Caco-2 (cell line): Measurements from ENCODE around the gene OSR1. TPM values are rescaled to one million over a fixed set of nuclear protein-coding genes. Genes with fewer than 3 reads are reported as not detected.

Experiments used
- BruUV-seq: library from RNA; stranded (reverse); fragments of 400-500 nt; replicated peaks from 2 replicates; lab custom pipeline; 2021; lab: Mats Ljungman, UMichigan
- CTCF ChIA-PET: fragments of 300-600 bp; sonication (Branson Sonifier 250); formaldehyde crosslinking; loops from one replicate; lab custom pipeline; 2022; ENCODE audit warnings: antibody characterized with exemption; lab: Charles Lee
- POLR2A ChIA-PET: fragments of 300-600 bp; sonication (Branson Sonifier 250); formaldehyde crosslinking; loops from one replicate; lab custom pipeline; 2022; ENCODE audit warnings: antibody characterized with exemption; lab: Charles Lee
- DNase-seq, 2 experiments: peaks; one replicate each; pipeline versions ENCODE4 v3.0.0 to v3.0.0-alpha.2; 2020 to 2022
- H3K27me3 ChIP-seq: replicated peaks from 2 replicates; pipeline ENCODE4 v1.6.0; 2011; ENCODE audit warnings: low read length; ENCODE audit not compliant: control insufficient read depth, insufficient read depth
- H3K36me3 ChIP-seq: 2 replicates; pipeline ENCODE4 v1.5.1; 2011; ENCODE audit warnings: low read length; ENCODE audit not compliant: control insufficient read depth, insufficient read depth
- H3K4me1 ChIP-seq: fragments of 250-450 bp; sonication (Bioruptor Pico); 2 replicates; pipeline ENCODE4 v1.5.1; 2020; ENCODE audit warnings: mild to moderate bottlenecking
- H3K4me3 ChIP-seq: 2 replicates; pipeline ENCODE4 v1.5.1; 2011; ENCODE audit warnings: low read depth, mild to moderate bottlenecking, control low read depth, low read length
- H3K9me3 ChIP-seq: fragments of 250-450 bp; sonication (Bioruptor Pico); 2 replicates; pipeline ENCODE4 v1.5.1; 2020; ENCODE audit warnings: mild to moderate bottlenecking, moderate library complexity
- H3K27ac Mint-ChIP-seq: one replicate; pipeline ENCODE4 v1.8.0; 2022; ENCODE audit warnings: mixed read lengths; ENCODE audit not compliant: unreplicated experiment
- H3K27me3 Mint-ChIP-seq: one replicate; pipeline ENCODE4 v1.8.0; 2022; ENCODE audit warnings: mixed read lengths; ENCODE audit not compliant: insufficient read depth, unreplicated experiment
- H3K36me3 Mint-ChIP-seq: one replicate; pipeline ENCODE4 v1.8.0; 2022; ENCODE audit warnings: mild to moderate bottlenecking, mixed read lengths; ENCODE audit not compliant: insufficient read depth, unreplicated experiment
- H3K4me1 Mint-ChIP-seq: one replicate; pipeline ENCODE4 v1.8.0; 2022; ENCODE audit warnings: low read depth, mixed read lengths; ENCODE audit not compliant: unreplicated experiment
- H3K4me3 Mint-ChIP-seq: one replicate; pipeline ENCODE4 v1.8.0; 2022; ENCODE audit warnings: mild to moderate bottlenecking, moderate library complexity, mixed read lengths; ENCODE audit not compliant: unreplicated experiment
- H3K9me3 Mint-ChIP-seq: one replicate; pipeline ENCODE4 v1.8.0; 2022; ENCODE audit warnings: mixed read lengths; ENCODE audit not compliant: unreplicated experiment
- intact Hi-C: fragments of 100-400 bp; cut with micrococcal nuclease; formaldehyde crosslinking; loops from one replicate; pipeline ENCODE4 v1.10.0; 2022; ENCODE audit not compliant: unreplicated experiment
- total RNA-seq: library from RNA; stranded (reverse); gene quantifications from 2 replicates; pipeline ENCODE4 v1.2.3, GENCODE V29; 2022
- TF ChIP-seq, protein P1 (sequence below), 2 experiments: fragments of 200-600 bp in 1 of 2; IDR thresholded peaks; 1 replicate in 1 of 2; 2 replicates in 1 of 2; pipeline versions ENCODE4 v1.5.1 to v1.8.0; 2011 to 2022; ENCODE audit warnings: antibody characterized with exemption in 1 of 2, control low read depth in 1 of 2, inconsistent platforms in 1 of 2, low read depth in 1 of 2, low read length in 1 of 2, mild to moderate bottlenecking in 1 of 2, moderate library complexity in 1 of 2; ENCODE audit not compliant: insufficient read depth in 1 of 2, severe bottlenecking in 1 of 2, unreplicated experiment in 1 of 2

The OSR1 gene
- total RNA-seq, 1 experiment from 2014 or later, result 3.2 TPM

DNA sequence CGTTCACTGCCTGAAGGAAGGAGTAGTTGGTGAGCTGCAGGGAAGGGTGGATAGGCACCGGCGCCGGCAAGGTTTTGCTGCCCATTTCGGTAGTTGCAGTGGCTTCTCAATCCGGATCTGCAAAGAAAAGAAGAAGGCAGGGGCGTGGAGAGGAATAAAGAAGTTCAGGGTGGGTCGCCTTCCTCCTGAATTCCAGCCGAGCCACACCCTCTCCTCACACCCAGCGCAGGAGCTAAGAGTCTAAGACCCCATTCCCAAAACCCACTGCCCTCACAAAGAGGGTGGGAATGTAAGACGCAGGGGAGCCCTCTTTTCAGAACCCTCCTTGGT, 4.7 kb downstream of the OSR1 start:
- H3K4me3 Mint-ChIP-seq, result no peak overlapping the region
- Histone ChIP-seq H3K27me3 (no peaks in the 10 kb centered on the region), H3K36me3 (no peaks in the 10 kb centered on the region), H3K4me3 (no peak overlapping the region), H3K9me3 (no peaks in the 10 kb centered on the region), H3K4me1 (no peaks in the 10 kb centered on the region)
- no TSS peak for BruUV-seq
- H3K27ac Mint-ChIP-seq, result no peak overlapping the region
- ChIA-PET POLR2A (no interaction called here), CTCF (no interaction called here)
- intact Hi-C loops, result no loop called here
- no peaks in the 10 kb centered on the region for H3K36me3 Mint-ChIP-seq
- no peaks in the 10 kb centered on the region for H3K4me1 Mint-ChIP-seq
- no peaks in the 10 kb centered on the region for H3K9me3 Mint-ChIP-seq
- TF ChIP-seq, protein P1, sequence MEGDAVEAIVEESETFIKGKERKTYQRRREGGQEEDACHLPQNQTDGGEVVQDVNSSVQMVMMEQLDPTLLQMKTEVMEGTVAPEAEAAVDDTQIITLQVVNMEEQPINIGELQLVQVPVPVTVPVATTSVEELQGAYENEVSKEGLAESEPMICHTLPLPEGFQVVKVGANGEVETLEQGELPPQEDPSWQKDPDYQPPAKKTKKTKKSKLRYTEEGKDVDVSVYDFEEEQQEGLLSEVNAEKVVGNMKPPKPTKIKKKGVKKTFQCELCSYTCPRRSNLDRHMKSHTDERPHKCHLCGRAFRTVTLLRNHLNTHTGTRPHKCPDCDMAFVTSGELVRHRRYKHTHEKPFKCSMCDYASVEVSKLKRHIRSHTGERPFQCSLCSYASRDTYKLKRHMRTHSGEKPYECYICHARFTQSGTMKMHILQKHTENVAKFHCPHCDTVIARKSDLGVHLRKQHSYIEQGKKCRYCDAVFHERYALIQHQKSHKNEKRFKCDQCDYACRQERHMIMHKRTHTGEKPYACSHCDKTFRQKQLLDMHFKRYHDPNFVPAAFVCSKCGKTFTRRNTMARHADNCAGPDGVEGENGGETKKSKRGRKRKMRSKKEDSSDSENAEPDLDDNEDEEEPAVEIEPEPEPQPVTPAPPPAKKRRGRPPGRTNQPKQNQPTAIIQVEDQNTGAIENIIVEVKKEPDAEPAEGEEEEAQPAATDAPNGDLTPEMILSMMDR (IDR thresholded peaks at IDR 0.05; ENCODE audit: insufficient read depth in 1 of 2, low read depth in 1 of 2, low read length in 1 of 2, severe bottlenecking in 1 of 2, unreplicated experiment in 1 of 2), result no peak
- no peaks in the 10 kb centered on the region for H3K27me3 Mint-ChIP-seq
- no peak for DNase-seq

DNA sequence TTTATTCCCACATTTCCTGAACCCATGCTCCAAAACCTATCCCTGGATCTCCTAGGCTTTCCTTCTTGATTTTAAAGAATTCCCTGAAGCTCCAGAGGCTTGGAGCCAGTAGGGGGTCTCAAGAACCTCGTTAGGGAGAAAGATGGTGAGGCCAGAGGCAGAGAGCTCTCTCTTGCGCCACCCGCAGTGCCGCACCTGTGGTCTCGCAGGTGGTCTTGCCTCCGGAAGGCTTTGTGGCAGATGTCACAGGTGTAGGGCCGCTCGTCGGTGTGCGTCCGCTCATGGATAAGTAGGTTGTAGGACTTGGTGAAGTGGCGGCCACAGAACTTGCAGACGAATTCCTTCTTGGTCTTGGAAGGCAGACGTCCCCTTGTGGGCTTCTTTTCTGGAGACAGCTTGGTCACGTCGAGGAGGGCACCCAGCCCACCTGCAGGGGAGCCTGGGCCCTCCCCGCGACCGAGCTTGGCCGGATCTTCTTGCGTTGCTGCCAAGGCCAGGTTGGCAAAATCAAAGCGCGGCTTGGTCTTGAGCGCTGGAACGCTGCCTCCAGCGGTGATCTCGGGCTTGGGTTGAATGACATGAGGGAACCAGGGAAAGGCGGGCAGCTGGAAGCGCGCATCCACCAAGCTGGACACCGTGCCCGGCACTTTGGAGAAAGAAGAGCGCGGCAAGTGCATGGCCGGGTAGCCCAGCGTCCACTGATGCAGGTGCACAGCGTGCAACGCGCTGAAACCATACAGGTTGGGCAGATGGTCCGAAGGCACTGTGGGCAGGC, 5.3 kb downstream of the OSR1 start:
- Mint-ChIP-seq H3K27me3 (no peaks in the 10 kb centered on the region), H3K4me1 (no peaks in the 10 kb centered on the region), H3K4me3 (no peak overlapping the region), H3K27ac (no peak overlapping the region), H3K36me3 (peaks cover 4% of the 10 kb centered on the region), H3K9me3 (no peaks in the 10 kb centered on the region)
- TF ChIP-seq, protein P1 (IDR thresholded peaks at IDR 0.05; ENCODE audit: insufficient read depth in 1 of 2, low read depth in 1 of 2, low read length in 1 of 2, severe bottlenecking in 1 of 2, unreplicated experiment in 1 of 2), result no peak
- ChIA-PET POLR2A (no interaction called here), CTCF (no interaction called here)
- intact Hi-C loops, result no loop called here
- no peaks in the 10 kb centered on the region for H3K4me1 ChIP-seq
- H3K9me3 ChIP-seq, result no peaks in the 10 kb centered on the region
- H3K4me3 ChIP-seq, result no peak overlapping the region
- no peaks in the 10 kb centered on the region for H3K27me3 ChIP-seq
- no TSS peak for BruUV-seq
- no peak for DNase-seq
- H3K36me3 ChIP-seq, result no peaks in the 10 kb centered on the region

DNA sequence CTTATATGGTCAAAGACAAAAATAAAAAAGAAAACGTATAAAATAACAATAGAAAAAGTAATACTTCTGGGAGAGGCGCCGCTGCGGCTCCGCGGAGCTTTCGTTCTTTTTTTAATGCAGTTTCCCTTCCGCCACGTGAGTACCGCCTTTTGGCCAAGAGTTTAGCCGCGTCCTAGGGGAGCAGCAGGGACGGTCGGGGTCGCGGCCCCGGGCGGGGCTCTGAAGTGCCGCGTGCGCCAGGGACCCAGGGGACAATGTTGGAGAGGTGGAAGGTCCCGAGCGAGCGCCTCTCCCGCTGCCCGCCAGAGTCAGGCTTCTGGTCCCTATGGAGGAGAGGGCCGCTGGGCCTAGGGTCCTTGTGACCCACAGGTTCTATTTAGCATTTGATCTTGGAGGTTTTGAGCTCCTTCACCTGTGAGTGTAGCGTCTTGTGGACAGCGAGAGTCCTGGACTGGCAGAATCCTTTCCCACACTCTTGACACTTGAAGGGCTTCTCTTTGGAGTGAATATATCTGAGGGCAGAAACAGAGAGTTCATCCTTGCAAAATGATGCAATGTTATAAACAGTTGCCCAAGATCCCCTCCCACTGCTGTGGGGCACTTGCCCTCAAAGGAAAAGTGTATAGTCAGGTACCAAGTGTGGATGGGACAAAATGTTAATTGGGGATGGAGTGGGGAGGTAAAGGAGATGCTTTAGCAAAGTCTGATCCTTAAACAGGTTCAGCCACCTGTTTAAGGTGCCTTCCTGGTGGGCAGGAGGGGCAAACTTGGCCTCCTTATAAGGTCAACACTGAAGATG, 6.3 kb downstream of the OSR1 start:
- POLR2A ChIA-PET, result no interaction called here
- Mint-ChIP-seq H3K27me3 (no peaks in the 10 kb centered on the region), H3K36me3 (peaks cover 12% of the 10 kb centered on the region), H3K4me1 (no peaks in the 10 kb centered on the region), H3K9me3 (no peaks in the 10 kb centered on the region), H3K4me3 (no peak overlapping the region), H3K27ac (no peak overlapping the region)
- H3K4me3 ChIP-seq, result no peak overlapping the region
- TF ChIP-seq, protein P1 (IDR thresholded peaks at IDR 0.05; ENCODE audit: insufficient read depth in 1 of 2, low read depth in 1 of 2, low read length in 1 of 2, severe bottlenecking in 1 of 2, unreplicated experiment in 1 of 2), result no peak
- H3K4me1 ChIP-seq, result no peaks in the 10 kb centered on the region
- H3K9me3 ChIP-seq, result no peaks in the 10 kb centered on the region
- intact Hi-C loops, result no loop called here
- BruUV-seq, result no TSS peak
- CTCF ChIA-PET, result no interaction called here
- H3K27me3 ChIP-seq, result no peaks in the 10 kb centered on the region
- no peaks in the 10 kb centered on the region for H3K36me3 ChIP-seq
- no peak for DNase-seq
